ENCODE data around the gene HPS1.

The HPS1 gene

DNA sequence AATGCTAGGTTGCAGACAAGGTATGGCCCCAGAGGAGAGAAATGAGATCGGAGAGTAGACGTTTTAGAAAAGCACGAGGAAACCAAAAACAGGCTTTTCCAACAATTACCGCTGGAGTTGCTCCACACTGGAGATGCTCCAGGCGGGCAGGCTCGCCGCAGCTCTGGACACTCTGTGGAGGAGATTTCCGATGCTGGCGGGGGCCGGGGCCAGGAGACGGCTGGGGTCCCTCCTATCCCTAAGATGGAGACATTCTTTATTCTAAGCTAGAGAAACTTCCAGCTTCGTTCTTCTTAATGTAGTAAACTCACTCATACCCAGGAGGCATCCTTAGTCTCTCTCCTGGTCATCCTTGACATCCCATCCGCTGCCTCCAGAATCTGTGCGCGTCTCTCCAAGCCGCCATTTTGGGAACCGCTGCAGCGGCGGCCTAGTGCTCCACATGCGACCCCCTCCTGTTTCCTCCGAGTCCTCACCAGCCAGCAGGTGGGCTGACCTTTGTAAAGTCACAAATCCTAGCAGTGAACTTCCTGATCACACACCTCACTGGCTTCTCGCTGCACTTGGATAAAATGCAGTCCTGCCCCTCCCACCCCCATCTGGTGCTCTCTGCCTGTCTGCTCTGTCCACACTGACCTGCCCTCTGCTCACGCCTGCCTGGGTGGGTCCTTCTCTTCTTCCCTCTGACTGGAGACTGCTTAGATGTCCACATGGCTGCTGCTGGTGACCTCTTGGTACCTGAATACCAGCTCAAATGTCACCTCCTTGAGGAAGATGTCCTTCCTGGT lies 43.6 kb downstream of the HPS1 start:
- DNase-seq (ENCODE audit: insufficient read length, low spot score) (no peak), FAIRE-seq (peak; percentile 26)
- TF ChIP-seq PAX5 (IDR thresholded peaks at IDR 0.05; ENCODE audit: insufficient read depth, low read length, severe bottlenecking) (no peak), POU2F2 (IDR thresholded peaks at IDR 0.05; ENCODE audit: low read depth, low read length) (no peak), POLR2AphosphoS5 (IDR thresholded peaks at IDR 0.05; ENCODE audit: low read depth, low read length) (no peak), SPI1 (IDR thresholded peaks at IDR 0.05; ENCODE audit: low read depth, low read length) (no peak), POLR2A (IDR thresholded peaks at IDR 0.05; ENCODE audit: low read depth, low read length) (no peak), TAF1 (IDR thresholded peaks at IDR 0.05; ENCODE audit: low read depth, low read length) (no peak)

DNA sequence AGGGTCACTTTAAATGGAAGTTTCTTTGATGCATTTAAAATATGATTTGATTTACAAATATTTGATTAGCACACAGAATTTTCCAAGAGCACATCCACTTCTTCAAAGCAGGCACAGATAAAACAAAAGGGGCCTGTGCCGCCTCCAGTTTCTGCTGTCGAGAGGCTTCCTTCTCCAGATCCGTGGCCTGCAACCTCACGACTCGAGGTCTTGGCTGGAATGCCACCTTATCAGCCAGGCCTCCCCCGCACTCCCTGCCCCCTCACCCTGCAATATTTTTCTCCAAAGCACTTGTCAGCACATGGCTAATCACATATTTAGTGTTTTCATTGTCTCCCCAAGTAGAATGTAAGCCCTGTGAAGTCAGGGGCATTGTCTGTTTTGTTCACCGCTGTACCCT lies 44.3 kb downstream of the HPS1 start:
- TF ChIP-seq POLR2AphosphoS5 (IDR thresholded peaks at IDR 0.05; ENCODE audit: low read depth, low read length) (no peak), POLR2A (IDR thresholded peaks at IDR 0.05; ENCODE audit: low read depth, low read length) (no peak), SPI1 (IDR thresholded peaks at IDR 0.05; ENCODE audit: low read depth, low read length) (no peak), PAX5 (IDR thresholded peaks at IDR 0.05; ENCODE audit: insufficient read depth, low read length, severe bottlenecking) (no peak), TAF1 (IDR thresholded peaks at IDR 0.05; ENCODE audit: low read depth, low read length) (no peak), POU2F2 (IDR thresholded peaks at IDR 0.05; ENCODE audit: low read depth, low read length) (no peak)
- no peak for DNase-seq (ENCODE audit: insufficient read length, low spot score)
- FAIRE-seq = no peak

DNA sequence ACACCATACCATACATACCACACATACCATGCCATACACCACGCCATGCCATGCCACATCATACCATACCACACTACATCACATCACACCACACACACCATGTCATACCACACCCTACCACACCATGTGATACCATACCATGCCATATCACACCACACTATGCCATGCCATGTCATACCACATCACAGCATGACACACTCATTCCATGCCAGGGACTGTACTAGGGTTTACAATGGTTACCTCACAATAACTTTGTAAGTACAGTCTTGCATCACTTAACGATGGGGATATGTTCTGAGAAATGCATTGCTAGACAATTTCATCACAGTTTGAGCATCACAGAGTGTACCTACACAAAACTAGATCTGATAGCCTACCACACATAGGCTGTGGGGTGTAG lies 46.3 kb downstream of the HPS1 start:
- TF ChIP-seq POU2F2 (IDR thresholded peaks at IDR 0.05; ENCODE audit: low read depth, low read length) (no peak), PAX5 (IDR thresholded peaks at IDR 0.05; ENCODE audit: insufficient read depth, low read length, severe bottlenecking) (no peak), TAF1 (IDR thresholded peaks at IDR 0.05; ENCODE audit: low read depth, low read length) (no peak), POLR2A (IDR thresholded peaks at IDR 0.05; ENCODE audit: low read depth, low read length) (no peak), POLR2AphosphoS5 (IDR thresholded peaks at IDR 0.05; ENCODE audit: low read depth, low read length) (no peak), SPI1 (IDR thresholded peaks at IDR 0.05; ENCODE audit: low read depth, low read length) (no peak)
- FAIRE-seq = peak; percentile 54
- DNase-seq (ENCODE audit: insufficient read length, low spot score) = no peak

DNA sequence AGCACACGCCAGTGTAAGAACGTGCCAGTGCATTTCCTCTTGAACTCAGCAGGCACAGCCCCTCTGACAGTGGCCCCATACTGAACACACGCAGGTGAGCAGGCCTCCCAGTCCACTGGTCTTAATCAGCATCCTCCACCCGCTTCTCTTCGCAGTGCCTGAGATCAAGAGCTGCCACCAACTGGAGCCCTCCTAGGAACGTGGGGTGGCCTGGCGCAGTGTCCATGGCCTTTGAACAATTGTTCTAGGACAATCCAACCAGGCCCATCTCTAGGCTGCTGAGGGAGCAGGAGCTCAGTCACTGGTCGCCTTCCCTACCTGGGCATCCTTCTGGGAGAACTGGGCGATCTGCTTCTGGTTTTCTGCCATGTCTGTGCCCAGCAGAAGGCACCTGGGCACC lies 47.0 kb downstream of the HPS1 start:
- TF ChIP-seq SPI1 (IDR thresholded peaks at IDR 0.05; ENCODE audit: low read depth, low read length) (no peak), PAX5 (IDR thresholded peaks at IDR 0.05; ENCODE audit: insufficient read depth, low read length, severe bottlenecking) (no peak), POLR2A (IDR thresholded peaks at IDR 0.05; ENCODE audit: low read depth, low read length) (no peak), POU2F2 (IDR thresholded peaks at IDR 0.05; ENCODE audit: low read depth, low read length) (no peak), POLR2AphosphoS5 (IDR thresholded peaks at IDR 0.05; ENCODE audit: low read depth, low read length) (no peak), TAF1 (IDR thresholded peaks at IDR 0.05; ENCODE audit: low read depth, low read length) (no peak)
- DNase-seq (ENCODE audit: insufficient read length, low spot score) (no peak), FAIRE-seq (no peak)

DNA sequence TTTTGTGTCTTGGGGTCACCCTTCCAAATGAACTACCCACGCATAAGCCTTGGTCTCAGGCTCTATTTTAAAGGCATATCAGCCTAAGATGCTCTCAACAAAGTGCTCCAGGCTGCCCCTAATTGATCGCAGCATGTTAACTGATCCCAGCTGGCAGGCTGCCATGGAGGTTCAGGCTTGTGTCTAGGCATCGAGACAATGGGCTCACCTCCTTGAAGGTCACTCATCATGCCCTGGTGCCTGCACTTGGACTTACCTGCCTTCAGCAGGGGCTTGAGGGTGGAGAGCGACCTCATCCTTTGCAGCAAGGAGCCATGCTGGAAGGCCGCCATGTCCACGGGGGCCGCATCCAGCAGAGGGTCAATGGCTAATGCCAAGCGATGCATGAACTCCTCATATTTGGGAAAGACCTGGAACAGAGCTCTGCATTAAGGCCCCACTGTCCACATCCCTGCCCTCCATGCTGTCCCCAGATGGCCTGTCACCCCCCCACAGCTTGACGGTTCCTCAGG lies 49.6 kb downstream of the HPS1 start:
- FAIRE-seq (no peak), DNase-seq (ENCODE audit: insufficient read length, low spot score) (no peak)
- TF ChIP-seq POLR2A (IDR thresholded peaks at IDR 0.05; ENCODE audit: low read depth, low read length) = no peak
- TF ChIP-seq SPI1 (IDR thresholded peaks at IDR 0.05; ENCODE audit: low read depth, low read length) = no peak
- no peak for TF ChIP-seq TAF1 (IDR thresholded peaks at IDR 0.05; ENCODE audit: low read depth, low read length)
- TF ChIP-seq POU2F2 (IDR thresholded peaks at IDR 0.05; ENCODE audit: low read depth, low read length) = no peak
- no peak for TF ChIP-seq PAX5 (IDR thresholded peaks at IDR 0.05; ENCODE audit: insufficient read depth, low read length, severe bottlenecking)
- no peak for TF ChIP-seq POLR2AphosphoS5 (IDR thresholded peaks at IDR 0.05; ENCODE audit: low read depth, low read length)

DNA sequence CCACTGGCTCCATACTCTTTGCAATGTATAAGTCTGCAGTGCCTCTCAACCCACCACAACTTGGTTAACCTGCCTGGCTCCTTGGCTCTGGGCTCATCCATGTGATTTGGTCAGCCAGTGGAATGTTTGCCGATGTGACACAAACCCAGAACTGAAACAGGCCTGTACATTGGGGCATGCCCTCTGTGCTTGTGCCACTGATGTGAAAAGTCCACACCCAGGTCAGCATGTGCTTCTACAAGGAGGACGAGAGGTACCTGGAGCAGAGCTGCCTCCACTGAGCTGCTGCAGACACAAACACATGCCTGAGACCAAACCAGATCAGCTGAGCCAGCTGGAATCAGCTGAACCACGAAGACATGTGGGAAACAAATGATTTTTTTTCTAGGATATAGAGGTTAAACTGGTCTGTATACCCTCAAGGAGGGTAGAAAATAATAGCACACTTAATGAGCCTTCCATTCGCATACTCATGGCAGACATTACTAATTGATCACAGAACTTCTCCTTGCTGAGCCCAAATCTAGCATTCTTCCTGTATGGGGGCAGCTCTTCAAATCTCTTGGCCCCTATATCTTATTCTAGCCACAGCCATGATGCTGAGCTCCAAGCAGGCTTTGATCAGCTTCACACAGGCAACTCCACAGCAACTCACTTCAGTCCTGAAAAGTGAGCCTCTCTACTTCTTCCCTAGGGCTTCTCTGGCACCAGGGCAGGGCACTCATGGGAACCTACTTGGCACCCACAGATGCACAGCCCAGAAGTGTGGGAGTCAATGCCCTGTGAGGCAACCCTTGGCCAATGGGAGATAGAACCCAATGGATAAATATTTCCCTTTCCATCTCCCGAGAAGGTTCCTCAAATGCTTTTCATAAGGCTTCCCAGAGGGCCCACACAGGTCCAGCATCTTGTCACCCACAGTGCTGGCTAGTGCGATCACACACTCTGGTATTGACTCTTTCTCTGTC lies 50.4 kb downstream of the HPS1 start:
- no peak for TF ChIP-seq SPI1 (IDR thresholded peaks at IDR 0.05; ENCODE audit: low read depth, low read length)
- TF ChIP-seq PAX5 (IDR thresholded peaks at IDR 0.05; ENCODE audit: insufficient read depth, low read length, severe bottlenecking) = no peak
- no peak for TF ChIP-seq POLR2A (IDR thresholded peaks at IDR 0.05; ENCODE audit: low read depth, low read length)
- TF ChIP-seq POU2F2 (IDR thresholded peaks at IDR 0.05; ENCODE audit: low read depth, low read length) = no peak
- no peak for TF ChIP-seq TAF1 (IDR thresholded peaks at IDR 0.05; ENCODE audit: low read depth, low read length)
- TF ChIP-seq POLR2AphosphoS5 (IDR thresholded peaks at IDR 0.05; ENCODE audit: low read depth, low read length) = no peak
- no peak for FAIRE-seq
- DNase-seq (ENCODE audit: insufficient read length, low spot score) = no peak

DNA sequence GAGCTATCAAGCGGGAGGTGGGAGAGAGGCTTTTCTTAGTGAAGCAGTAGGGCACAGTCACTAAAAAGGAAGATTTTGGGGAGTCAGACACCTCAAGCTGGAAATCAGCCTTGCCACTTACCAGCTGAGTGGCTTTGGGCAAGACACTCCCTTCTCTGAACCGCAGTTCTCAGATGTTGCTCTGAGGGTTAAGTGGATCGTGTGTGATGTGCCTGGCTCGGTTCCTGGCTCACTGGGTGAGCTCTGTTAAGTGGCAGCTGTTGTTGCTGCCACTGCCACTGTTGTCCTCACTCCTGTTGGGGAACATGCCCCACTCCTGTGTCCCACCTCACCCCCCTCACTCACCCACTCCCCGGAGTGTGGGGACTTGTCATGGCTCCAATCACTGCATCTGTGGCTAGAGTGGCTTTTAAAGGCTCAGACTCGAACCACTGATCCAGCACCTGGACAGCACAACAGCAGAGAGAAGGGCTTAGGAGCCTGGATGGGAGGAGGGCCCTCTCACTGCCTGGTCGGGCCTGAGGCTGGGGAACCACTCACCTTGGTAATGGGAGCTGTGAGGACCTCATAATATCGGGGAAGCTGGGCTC lies 51.8 kb downstream of the HPS1 start:
- TF ChIP-seq TAF1 (IDR thresholded peaks at IDR 0.05; ENCODE audit: low read depth, low read length) (no peak), PAX5 (IDR thresholded peaks at IDR 0.05; ENCODE audit: insufficient read depth, low read length, severe bottlenecking) (no peak), POU2F2 (IDR thresholded peaks at IDR 0.05; ENCODE audit: low read depth, low read length) (no peak), POLR2A (IDR thresholded peaks at IDR 0.05; ENCODE audit: low read depth, low read length) (no peak), POLR2AphosphoS5 (IDR thresholded peaks at IDR 0.05; ENCODE audit: low read depth, low read length) (no peak), SPI1 (IDR thresholded peaks at IDR 0.05; ENCODE audit: low read depth, low read length) (no peak)
- no peak for DNase-seq (ENCODE audit: insufficient read length, low spot score)
- FAIRE-seq = no peak

DNA sequence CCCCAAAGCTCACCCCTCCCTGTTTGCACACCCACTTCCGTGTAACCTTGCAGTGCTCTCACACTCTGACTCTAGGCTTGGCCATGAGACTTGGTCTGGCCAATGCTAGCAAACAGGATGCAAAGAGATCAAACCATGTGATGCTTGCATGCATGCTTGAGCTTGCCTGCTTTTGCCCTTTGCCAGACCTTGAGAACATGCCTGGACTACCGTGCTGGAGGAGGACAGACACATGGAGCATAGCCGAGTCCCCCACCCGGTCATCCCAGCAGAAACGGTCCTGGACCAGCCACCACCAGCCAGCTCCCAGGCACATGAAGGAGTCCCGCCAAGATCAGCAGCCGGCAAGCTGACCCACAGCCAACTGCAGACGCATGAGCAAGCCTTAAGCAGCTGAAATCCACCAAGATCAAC lies 55.1 kb downstream of the HPS1 start:
- FAIRE-seq (peak; percentile 74), DNase-seq (ENCODE audit: insufficient read length, low spot score) (no peak)

More for the DNA sequence above, 55.1 kb downstream of the HPS1 start:
- TF ChIP-seq PAX5 (IDR thresholded peaks at IDR 0.05; ENCODE audit: insufficient read depth, low read length, severe bottlenecking) = no peak
- TF ChIP-seq TAF1 (IDR thresholded peaks at IDR 0.05; ENCODE audit: low read depth, low read length) = no peak
- TF ChIP-seq POLR2A (IDR thresholded peaks at IDR 0.05; ENCODE audit: low read depth, low read length) = no peak
- TF ChIP-seq SPI1 (IDR thresholded peaks at IDR 0.05; ENCODE audit: low read depth, low read length) = no peak
- TF ChIP-seq POU2F2 (IDR thresholded peaks at IDR 0.05; ENCODE audit: low read depth, low read length) = no peak
- TF ChIP-seq POLR2AphosphoS5 (IDR thresholded peaks at IDR 0.05; ENCODE audit: low read depth, low read length) = no peak
